K562 (cell line): ENCODE data around the gene GPR15. TPM values are rescaled to one million over a fixed set of nuclear protein-coding genes. Genes with fewer than 3 reads are reported as not detected.

ENCODE experiments used
- HMG20A ChIP-seq: fragments of 450-650 bp; formaldehyde crosslinking; conservative IDR thresholded peaks from 2 replicates; pipeline ENCODE4 v1.4.0; 2020; ENCODE audit warnings: mild to moderate bottlenecking, mixed read lengths
- KLF1 ChIP-seq: fragments of 450-650 bp; IDR thresholded peaks from 2 replicates; pipeline ENCODE4 v1.6.1; 2016; ENCODE audit warnings: missing genetic modification characterization, missing compliant biosample characterization
- MTA2 ChIP-seq: fragments of 450-650 bp; IDR thresholded peaks from 2 replicates; pipeline ENCODE4 v1.6.1; 2016; ENCODE audit warnings: low read depth
- POLR3G ChIP-seq: IDR thresholded peaks from 2 replicates; pipeline ENCODE4 v1.6.1; 2011; ENCODE audit not compliant: insufficient read length, insufficient replicate concordance; ENCODE audit errors: extremely low read depth
- PPARD ChIP-seq: fragments of 250-450 bp; sonication (Bioruptor Pico); IDR thresholded peaks from 2 replicates; pipeline ENCODE4 v1.8.0; 2022; ENCODE audit warnings: inconsistent platforms, mild to moderate bottlenecking, moderate library complexity
- RBFOX2 ChIP-seq: fragments of 200-400 bp; formaldehyde crosslinking; IDR thresholded peaks from 2 replicates; pipeline ENCODE4 v1.6.1; 2017; ENCODE audit warnings: low read depth, mild to moderate bottlenecking, low read length, moderate library complexity
- RBM17 ChIP-seq: fragments of 200-400 bp; formaldehyde crosslinking; IDR thresholded peaks from 2 replicates; pipeline ENCODE4 v1.6.1; 2017; ENCODE audit warnings: low read depth, mild to moderate bottlenecking, low read length, borderline replicate concordance
- STAT5B ChIP-seq: fragments of 250-450 bp; sonication (Bioruptor Pico); IDR thresholded peaks from 2 replicates; pipeline ENCODE4 v1.8.0; 2021; ENCODE audit warnings: mild to moderate bottlenecking, inconsistent platforms
- TFAM ChIP-seq: fragments of 250-450 bp; sonication (Bioruptor Pico); conservative IDR thresholded peaks from 2 replicates; pipeline ENCODE4 v1.5.0; 2021; ENCODE audit warnings: mild to moderate bottlenecking, moderate library complexity
- ZNF133 ChIP-seq: fragments of 250-450 bp; sonication (Bioruptor Pico); IDR thresholded peaks from 2 replicates; pipeline ENCODE4 v1.4.0; 2020; ENCODE audit warnings: mild to moderate bottlenecking
- ZNF217 ChIP-seq: sonication (generic); formaldehyde crosslinking; IDR thresholded peaks from 2 replicates; pipeline ENCODE4 v1.8.0; 2022; ENCODE audit warnings: mild to moderate bottlenecking, missing genetic modification reagents
- polyA plus RNA-seq, 8 experiments: library from polyadenylated mRNA; depleted of rRNA in 4 of 8; stranded (reverse) in 5 of 8; unstranded in 3 of 8; fragments of >200 nt; fragmentation: Nextera tagmentation in 2 of 8; fragmentation: Illumina TruSeq in 1 of 8; extraction: Ambion mirVana in 2 of 8; extraction: Trizol in 1 of 8; gene quantifications; 2 replicates each; pipeline versions ENCODE4 v1.2.1 to v1.2.3, GENCODE V29; 2011 to 2014; ENCODE audit warnings: inconsistent platforms in 1 of 8, missing spikeins in 1 of 8
- total RNA-seq, 7 experiments: library from RNA; depleted of rRNA in 6 of 7; stranded (reverse); fragments of >200 nt in 6 of 7; fragmentation: Illumina TruSeq in 2 of 7; extraction: Trizol in 2 of 7; gene quantifications; 2 replicates each; pipeline versions ENCODE4 v1.2.1 to v1.2.3, GENCODE V29; 2011 to 2021; ENCODE audit warnings: low replicate concordance in 1 of 7
- TF ChIP-seq, protein P1 (sequence below): fragments of 450-650 bp; IDR thresholded peaks from 2 replicates; pipeline ENCODE4 v1.6.1; 2016; ENCODE audit warnings: mild to moderate bottlenecking, moderate library complexity
- TF ChIP-seq, protein P2 (sequence below): fragments of 250-450 bp; sonication (Bioruptor Pico); IDR thresholded peaks from 2 replicates; pipeline ENCODE4 v1.5.0; 2021
- TF ChIP-seq, protein P3 (sequence below): fragments of 250-450 bp; sonication (Bioruptor Pico); IDR thresholded peaks from 2 replicates; pipeline ENCODE4 v1.8.0; 2021; ENCODE audit warnings: moderate library complexity, mild to moderate bottlenecking, inconsistent platforms

Gene GPR15
- total and polyA plus RNA-seq, 9 of the 15 experiments (the other 6 are each of a cell fraction or from before 2014, with no cell fraction given): 0.13 TPM; not detected in 8

DNA sequence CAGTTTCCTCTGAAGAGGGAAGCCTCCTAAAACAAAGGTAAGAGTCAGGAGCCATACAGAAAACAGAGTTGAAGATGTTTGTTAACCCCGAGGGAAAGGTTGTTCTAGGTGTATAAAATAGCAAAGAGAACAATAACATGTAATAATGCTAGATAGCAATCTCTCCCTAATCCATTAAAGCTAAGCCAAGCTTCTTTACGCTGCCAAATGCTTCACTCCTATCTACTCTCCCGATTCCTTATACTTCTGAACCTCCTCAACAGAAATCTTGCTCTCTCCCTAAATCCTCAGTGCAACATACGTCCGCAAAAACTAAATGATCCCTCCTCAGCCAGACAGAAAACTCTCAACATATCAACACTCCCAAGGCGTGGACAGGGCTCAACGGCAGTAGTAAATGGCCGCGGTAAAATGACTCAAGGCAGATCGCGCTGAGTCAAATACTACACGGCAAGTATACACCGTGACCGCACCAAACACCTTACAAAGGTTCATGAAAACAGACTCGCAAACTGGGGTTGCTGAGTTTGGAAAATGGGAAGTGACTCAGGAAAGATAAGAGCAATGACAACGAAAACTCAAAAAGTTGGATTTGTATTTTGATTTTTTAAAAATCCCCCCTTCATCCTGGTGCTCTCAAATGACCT is 9.8 kb upstream of the GPR15 start (continued):
- no peak for TF ChIP-seq POLR3G
- no peak for TF ChIP-seq HMG20A
- no peak for TF ChIP-seq RBM17
- no peak for TF ChIP-seq RBFOX2
- TF ChIP-seq, protein P1, sequence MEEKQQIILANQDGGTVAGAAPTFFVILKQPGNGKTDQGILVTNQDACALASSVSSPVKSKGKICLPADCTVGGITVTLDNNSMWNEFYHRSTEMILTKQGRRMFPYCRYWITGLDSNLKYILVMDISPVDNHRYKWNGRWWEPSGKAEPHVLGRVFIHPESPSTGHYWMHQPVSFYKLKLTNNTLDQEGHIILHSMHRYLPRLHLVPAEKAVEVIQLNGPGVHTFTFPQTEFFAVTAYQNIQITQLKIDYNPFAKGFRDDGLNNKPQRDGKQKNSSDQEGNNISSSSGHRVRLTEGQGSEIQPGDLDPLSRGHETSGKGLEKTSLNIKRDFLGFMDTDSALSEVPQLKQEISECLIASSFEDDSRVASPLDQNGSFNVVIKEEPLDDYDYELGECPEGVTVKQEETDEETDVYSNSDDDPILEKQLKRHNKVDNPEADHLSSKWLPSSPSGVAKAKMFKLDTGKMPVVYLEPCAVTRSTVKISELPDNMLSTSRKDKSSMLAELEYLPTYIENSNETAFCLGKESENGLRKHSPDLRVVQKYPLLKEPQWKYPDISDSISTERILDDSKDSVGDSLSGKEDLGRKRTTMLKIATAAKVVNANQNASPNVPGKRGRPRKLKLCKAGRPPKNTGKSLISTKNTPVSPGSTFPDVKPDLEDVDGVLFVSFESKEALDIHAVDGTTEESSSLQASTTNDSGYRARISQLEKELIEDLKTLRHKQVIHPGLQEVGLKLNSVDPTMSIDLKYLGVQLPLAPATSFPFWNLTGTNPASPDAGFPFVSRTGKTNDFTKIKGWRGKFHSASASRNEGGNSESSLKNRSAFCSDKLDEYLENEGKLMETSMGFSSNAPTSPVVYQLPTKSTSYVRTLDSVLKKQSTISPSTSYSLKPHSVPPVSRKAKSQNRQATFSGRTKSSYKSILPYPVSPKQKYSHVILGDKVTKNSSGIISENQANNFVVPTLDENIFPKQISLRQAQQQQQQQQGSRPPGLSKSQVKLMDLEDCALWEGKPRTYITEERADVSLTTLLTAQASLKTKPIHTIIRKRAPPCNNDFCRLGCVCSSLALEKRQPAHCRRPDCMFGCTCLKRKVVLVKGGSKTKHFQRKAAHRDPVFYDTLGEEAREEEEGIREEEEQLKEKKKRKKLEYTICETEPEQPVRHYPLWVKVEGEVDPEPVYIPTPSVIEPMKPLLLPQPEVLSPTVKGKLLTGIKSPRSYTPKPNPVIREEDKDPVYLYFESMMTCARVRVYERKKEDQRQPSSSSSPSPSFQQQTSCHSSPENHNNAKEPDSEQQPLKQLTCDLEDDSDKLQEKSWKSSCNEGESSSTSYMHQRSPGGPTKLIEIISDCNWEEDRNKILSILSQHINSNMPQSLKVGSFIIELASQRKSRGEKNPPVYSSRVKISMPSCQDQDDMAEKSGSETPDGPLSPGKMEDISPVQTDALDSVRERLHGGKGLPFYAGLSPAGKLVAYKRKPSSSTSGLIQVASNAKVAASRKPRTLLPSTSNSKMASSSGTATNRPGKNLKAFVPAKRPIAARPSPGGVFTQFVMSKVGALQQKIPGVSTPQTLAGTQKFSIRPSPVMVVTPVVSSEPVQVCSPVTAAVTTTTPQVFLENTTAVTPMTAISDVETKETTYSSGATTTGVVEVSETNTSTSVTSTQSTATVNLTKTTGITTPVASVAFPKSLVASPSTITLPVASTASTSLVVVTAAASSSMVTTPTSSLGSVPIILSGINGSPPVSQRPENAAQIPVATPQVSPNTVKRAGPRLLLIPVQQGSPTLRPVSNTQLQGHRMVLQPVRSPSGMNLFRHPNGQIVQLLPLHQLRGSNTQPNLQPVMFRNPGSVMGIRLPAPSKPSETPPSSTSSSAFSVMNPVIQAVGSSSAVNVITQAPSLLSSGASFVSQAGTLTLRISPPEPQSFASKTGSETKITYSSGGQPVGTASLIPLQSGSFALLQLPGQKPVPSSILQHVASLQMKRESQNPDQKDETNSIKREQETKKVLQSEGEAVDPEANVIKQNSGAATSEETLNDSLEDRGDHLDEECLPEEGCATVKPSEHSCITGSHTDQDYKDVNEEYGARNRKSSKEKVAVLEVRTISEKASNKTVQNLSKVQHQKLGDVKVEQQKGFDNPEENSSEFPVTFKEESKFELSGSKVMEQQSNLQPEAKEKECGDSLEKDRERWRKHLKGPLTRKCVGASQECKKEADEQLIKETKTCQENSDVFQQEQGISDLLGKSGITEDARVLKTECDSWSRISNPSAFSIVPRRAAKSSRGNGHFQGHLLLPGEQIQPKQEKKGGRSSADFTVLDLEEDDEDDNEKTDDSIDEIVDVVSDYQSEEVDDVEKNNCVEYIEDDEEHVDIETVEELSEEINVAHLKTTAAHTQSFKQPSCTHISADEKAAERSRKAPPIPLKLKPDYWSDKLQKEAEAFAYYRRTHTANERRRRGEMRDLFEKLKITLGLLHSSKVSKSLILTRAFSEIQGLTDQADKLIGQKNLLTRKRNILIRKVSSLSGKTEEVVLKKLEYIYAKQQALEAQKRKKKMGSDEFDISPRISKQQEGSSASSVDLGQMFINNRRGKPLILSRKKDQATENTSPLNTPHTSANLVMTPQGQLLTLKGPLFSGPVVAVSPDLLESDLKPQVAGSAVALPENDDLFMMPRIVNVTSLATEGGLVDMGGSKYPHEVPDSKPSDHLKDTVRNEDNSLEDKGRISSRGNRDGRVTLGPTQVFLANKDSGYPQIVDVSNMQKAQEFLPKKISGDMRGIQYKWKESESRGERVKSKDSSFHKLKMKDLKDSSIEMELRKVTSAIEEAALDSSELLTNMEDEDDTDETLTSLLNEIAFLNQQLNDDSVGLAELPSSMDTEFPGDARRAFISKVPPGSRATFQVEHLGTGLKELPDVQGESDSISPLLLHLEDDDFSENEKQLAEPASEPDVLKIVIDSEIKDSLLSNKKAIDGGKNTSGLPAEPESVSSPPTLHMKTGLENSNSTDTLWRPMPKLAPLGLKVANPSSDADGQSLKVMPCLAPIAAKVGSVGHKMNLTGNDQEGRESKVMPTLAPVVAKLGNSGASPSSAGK: no peak
- TF ChIP-seq TFAM: no peak
- TF ChIP-seq ZNF133 (CRISPR knock-in tag): no peak
- TF ChIP-seq, protein P2, sequence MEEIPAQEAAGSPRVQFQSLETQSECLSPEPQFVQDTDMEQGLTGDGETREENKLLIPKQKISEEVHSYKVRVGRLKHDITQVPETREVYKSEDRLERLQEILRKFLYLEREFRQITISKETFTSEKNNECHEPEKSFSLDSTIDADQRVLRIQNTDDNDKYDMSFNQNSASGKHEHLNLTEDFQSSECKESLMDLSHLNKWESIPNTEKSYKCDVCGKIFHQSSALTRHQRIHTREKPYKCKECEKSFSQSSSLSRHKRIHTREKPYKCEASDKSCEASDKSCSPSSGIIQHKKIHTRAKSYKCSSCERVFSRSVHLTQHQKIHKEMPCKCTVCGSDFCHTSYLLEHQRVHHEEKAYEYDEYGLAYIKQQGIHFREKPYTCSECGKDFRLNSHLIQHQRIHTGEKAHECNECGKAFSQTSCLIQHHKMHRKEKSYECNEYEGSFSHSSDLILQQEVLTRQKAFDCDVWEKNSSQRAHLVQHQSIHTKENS (CRISPR knock-in tag): no peak
- TF ChIP-seq, protein P3, sequence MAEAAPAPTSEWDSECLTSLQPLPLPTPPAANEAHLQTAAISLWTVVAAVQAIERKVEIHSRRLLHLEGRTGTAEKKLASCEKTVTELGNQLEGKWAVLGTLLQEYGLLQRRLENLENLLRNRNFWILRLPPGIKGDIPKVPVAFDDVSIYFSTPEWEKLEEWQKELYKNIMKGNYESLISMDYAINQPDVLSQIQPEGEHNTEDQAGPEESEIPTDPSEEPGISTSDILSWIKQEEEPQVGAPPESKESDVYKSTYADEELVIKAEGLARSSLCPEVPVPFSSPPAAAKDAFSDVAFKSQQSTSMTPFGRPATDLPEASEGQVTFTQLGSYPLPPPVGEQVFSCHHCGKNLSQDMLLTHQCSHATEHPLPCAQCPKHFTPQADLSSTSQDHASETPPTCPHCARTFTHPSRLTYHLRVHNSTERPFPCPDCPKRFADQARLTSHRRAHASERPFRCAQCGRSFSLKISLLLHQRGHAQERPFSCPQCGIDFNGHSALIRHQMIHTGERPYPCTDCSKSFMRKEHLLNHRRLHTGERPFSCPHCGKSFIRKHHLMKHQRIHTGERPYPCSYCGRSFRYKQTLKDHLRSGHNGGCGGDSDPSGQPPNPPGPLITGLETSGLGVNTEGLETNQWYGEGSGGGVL: no peak
- no peak for TF ChIP-seq STAT5B
- TF ChIP-seq MTA2: no peak
- TF ChIP-seq ZNF217 (CRISPR knock-in tag): no peak
- no peak for TF ChIP-seq PPARD
- TF ChIP-seq KLF1 (tag): no peak
